CMK (cell line): ENCODE measurements around the gene CLPSL1.

ENCODE experiments used
- DNase-seq: peaks from one replicate; pipeline ENCODE4 v3.0.0-alpha.2; 2010; ENCODE audit warnings: low read depth

The CLPSL1 gene

DNA sequence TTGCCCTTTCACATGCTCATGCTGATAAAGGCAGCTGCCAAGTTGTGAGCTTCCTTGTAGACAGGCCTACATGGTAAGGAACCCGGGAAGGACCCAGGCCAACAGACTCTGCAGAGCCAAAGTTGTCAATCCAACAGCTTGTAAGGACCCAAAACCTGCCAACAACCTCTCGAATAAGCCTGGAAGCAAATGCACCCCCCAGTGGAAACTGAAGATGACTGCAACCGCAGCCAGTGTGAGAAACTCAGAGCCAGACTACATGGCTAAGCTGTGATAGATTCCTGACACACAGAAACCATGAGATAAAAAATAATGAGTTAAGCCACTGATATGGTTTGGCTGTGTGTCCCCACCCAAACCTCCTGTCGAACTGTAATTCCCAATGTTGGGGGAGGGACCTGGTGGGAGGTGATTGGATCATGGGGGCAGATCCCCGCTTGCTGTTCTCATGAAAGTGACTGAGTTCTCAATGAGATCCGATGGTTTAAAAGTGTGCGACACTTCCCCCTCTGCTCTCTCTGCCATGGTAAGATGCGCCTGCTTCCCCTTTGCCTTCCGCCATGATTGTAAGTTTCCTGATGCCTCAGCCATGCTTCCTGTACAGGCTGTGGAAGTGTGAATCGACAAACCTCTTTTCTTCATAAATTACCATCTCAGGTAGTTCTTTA lies 23.2 kb upstream of the CLPSL1 start:
- peak; percentile 27 for DNase-seq

DNA sequence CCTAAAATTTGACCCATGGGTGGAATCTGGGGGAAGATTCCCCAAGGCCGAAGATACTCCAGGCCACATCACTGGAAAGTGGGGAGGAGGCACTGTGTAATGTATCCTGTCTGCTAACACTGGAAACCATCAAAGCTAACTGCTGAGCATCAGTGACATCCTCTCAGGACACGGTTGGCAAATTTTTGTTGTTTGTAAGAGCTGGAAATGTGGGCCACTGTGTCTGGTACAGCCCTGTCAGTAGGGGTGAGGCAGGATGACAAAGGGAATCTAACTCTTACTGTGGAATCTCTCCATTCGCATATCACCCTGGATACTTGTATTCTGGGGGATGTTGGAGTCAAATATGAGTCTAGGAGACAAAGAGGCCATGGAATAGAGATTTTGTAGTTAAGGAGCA lies 21.4 kb upstream of the CLPSL1 start:
- no peak for DNase-seq

DNA sequence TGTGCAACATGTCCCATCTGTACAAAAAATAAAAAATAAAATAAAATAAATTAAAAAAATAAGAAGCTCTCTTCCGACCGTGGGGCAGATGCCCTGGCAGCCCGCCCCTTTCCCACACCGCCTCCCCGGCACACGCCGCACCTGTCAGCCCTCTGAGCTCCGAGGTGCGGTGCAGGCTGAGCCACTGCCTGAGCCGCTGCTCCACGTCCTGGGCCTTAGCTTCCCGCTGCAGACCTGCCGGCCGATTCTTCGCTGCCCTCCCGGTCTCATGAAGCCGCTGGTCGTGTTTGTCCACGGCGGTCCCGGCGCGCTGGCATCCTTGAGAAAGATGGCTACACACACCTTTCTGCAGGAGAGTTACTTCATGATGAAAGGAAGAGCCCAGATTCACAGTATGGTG lies 15.1 kb upstream of the CLPSL1 start:
- DNase-seq = no peak

DNA sequence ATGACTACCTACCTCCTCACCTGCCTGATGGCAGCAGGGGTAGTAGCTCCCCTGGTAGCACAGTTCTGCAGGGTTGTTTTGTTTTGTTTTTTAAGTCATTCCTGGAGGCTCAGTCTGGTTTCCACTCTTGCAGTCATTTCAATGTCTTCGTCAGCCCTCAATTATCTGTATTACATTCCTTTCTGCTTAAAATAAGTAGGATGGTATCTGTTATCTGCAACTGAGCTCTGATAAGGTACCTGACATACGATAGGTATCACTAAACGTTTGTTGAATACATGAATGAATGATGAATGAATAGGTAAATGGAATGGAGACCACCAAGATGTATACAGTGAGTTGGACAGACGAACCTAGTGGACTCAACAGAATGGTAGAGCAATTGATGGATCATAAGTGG lies 11.6 kb upstream of the CLPSL1 start:
- DNase-seq = no peak

DNA sequence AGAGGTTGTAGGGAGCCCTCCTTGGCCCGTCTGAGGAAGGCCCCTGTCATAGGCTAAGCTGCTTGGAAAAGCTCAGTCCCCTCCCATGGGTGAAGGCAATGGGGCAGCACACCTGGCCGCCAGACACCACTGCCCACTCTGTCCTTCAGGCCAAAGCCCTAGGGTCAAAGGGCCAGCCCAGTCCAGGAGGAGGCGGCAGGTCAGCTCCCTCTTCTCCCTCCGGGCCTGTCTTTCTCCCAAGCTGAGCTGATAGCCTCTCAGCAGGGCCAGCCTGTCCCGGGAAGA lies 9.5 kb upstream of the CLPSL1 start:
- no peak for DNase-seq

DNA sequence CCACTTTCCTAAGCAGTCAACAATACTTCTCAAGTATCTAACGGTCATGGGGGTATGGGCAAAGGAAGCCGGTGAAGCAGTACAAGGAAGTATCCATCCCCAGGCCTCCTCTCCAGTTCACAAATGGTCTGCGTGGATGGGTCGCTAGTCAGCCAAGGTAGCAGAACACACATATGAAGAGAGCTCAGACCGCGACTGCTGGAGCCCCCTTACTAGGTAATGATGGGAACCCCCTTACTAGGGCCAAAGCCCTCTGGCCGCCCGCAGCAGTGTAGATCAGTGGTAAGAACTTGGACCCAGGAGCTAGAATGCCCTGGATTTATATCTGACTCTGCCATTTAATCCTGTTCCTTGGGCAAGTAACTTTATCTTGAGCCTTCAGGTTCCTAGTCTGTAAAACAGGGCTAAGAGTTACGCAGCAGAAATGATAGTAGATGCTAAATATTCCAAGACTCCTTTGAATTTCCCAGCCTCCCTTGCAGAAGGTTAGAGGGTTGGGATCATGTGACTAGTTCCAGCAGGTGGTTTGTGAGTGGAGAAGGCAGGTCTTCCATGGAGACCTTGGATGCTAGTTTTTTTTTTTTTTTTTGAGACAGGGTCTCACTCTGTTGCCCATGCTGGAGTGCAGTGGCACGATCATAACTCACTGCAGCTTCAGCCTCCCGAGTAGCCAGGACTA lies 6.6 kb upstream of the CLPSL1 start:
- no peak for DNase-seq

DNA sequence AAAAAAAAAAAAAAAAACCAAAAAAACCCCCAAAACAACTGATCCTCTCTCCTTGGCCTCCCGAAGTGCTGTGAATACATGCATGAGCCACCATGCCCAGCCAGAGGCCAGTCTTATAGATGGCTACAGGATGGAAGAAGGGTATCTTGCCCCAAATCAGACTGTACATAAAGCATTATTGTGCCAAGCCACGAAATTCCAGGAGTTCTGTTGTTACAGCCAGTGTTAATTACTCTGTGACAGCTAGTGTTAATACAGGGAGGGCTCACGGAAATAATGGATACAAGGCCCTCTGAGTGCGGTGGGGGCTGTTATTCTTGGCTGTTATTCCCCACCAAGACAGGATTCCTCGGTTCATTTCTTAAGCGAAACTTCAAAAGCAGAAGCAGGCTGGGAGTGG lies 5.8 kb upstream of the CLPSL1 start:
- DNase-seq = no peak

DNA sequence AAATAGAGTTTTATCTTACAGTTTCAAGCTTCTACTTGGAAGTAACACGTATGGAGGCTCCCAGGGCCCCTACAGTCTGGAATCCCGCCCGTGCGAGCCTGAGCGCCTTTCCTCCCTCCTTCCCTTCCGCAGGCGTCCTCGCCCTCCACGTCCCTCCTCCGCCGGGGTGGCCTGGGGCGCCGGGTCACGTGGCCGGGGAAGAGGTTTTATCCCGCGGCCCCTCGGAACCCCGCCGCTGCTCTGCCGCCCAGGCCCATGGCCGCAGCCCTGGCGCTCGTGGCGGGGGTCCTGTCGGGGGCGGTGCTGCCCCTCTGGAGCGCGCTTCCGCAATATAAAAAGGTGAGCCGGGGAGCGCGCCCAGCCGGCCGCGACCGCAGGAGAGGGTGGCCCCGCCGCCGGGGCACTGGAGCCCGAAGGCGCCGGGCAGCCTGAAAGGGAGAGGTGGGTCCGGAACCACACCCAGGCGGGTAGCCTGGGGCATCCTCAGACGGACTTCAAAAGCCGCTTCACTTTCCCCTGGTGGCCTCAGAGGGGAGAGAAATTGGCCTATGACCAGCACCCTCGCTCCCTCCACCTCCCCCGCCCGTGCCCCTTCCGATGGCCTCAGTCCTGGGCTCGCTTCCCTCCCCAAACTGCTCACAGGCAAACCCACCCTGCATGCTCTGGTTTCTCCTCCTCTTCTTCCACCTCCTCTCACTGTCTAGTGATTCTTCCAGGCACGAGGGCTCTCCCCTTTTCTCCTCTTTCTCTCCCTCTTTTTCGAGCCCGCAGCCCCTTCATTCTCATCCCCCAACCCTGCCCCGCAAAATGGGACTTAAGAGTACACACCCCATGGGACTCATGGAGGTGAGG lies 4.2 kb upstream of the CLPSL1 start, which contains the start of gene CLPSL2:
Gene CLPSL2 (plus strand): TSS at position 235 of the 852 bp plus-strand sequence. CDS start 21 bp downstream, at position 256.
- DNase-seq = no peak

DNA sequence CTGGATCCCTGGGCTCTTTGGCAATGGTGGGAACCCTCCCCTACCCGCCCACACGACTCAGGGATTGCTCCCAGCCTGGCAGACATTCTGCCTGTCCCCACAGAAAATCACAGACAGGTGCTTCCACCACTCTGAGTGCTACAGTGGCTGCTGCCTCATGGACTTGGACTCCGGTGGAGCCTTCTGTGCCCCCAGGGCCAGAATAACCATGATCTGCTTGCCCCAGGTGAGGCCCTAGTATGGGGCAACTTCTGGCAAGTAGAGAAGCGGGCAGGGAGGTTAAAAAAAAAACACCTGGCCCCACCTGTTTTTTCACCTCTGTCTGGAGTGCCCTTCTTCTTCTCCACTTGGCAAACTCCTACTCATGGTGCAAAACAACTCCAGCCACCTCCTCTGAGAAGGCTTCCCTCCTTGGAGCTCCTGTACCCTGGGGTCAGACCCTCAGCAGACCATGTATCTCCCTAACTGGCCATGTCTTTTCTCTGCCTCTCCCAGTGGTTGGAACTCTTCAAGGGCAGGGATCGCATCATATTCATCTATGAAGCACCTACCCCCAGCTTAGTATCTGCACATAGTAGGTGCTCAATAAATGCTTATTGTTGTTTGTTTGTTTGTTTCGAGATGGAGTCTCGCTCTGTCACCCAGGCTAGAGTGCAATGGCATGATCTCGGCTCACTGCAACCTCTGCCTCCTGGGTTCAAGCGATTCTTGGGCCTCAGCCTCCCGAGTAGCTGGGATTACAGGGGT lies 3.3 kb upstream of the CLPSL1 start:
- DNase-seq = no peak

DNA sequence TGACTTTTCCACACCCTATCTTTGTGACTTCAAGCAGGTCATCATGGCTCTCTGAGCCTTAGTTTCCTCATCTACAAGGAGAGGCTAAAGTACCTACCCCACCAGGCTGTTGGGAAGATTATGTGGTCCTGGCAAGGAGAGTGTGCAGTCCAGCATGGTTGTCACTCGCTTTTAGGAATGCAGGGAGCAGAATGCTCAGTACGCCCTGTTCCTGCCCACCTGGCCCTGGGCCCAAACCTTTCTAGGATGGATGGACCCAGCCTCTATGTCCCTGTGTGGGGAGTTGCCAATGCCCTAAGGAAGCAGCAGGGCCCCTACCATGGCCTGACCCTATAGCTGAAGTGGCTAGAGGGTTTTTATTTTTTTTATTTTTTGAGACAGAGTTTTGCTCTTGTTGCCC lies 2.4 kb upstream of the CLPSL1 start:
- DNase-seq = no peak

DNA sequence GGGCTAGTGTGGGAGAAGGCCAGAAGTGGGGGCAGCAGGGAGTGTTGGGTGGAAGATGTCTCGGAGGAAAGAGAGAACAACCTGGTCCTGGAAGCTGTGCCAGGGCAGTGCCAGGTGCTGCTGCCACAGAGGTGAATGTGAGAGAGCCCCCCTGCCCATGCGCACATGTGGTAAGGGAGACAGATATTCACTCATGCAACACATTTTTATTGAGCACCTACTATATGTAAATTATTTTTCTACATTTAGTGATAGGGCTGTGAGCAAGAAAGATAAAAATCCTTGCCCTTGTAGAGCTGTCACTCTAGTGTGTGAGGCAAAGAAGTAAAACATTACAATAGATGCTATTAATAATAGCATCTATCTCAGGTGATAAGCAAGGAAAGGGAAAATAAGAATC lies 471 bp downstream of the CLPSL1 start:
- DNase-seq = no peak

DNA sequence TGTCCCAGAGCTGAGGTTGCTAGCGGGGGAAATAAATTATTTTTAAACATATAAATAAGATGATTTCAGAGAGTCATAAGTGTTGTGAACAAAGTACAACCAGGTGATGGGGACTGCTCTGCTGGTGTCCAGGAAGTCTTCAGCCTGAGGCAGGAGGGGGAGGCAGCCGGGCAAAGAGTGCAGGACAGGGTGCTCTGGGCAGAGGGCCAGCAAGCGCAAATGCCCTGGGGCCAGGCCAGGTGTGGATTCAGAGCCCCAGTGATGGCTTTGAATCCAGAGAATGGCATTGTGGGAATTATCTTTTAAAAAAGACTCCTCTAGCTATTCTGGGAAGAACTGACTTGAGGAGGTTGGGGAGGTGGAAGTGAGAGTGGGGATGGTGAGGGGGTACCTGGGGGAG lies 1.6 kb downstream of the CLPSL1 start:
- no peak for DNase-seq

DNA sequence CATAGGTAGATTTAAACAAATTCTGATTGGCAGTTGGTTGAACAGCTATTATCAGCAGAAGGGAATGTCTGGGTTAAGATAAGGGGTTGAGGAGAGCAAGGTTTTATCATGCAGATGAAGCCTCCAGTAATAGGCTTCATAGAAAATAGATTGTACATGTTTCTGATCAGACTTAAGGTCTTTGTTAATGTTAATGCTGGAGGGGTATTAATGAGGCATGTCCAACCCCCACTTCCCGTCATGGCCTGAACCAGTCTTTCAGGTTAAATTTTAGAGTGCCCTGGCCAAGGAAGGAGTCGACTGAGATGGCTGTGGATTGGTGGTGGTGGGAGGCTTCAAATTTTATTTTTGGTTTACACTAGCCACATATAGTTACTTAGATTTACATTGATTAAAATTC lies 3.4 kb downstream of the CLPSL1 start:
- DNase-seq = no peak

DNA sequence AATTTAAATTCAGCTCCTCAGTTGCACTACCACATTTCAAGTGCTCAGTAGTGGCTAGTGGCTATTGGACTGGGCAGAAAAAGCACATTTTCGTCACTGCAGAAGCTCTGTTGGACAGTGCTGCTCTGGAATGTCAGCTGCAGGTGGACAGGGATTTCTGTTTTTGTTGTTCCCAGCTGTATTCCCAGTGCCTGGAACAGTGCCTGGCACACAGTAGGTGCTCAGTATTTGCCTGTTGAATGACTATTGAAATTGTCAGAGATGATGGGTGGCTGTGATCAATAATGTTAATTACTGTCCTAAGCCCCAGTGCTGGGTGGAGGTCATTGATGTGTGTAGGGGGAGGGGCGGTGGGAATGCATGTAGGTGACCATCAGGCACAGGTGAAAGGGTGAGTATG lies 5.5 kb downstream of the CLPSL1 start:
- DNase-seq = no peak

DNA sequence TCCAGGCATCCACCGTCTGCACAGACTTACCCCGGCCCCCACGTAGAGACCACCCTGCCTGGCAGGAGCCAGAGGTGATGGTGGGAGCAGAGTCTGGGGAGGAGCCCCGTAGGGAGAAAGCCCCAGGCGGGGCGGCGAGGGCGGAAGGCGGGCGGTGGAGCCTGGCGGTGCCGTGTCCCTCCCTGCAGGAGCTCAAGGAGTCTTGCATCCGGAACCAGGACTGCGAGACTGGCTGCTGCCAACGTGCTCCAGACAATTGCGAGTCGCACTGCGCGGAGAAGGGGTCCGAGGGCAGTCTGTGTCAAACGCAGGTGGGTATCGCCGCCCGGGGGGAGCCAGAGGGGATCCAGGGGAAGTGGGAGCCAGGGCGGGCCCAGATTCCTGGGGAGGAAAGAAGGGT lies 6.0 kb downstream of the CLPSL1 start:
- no peak for DNase-seq

DNA sequence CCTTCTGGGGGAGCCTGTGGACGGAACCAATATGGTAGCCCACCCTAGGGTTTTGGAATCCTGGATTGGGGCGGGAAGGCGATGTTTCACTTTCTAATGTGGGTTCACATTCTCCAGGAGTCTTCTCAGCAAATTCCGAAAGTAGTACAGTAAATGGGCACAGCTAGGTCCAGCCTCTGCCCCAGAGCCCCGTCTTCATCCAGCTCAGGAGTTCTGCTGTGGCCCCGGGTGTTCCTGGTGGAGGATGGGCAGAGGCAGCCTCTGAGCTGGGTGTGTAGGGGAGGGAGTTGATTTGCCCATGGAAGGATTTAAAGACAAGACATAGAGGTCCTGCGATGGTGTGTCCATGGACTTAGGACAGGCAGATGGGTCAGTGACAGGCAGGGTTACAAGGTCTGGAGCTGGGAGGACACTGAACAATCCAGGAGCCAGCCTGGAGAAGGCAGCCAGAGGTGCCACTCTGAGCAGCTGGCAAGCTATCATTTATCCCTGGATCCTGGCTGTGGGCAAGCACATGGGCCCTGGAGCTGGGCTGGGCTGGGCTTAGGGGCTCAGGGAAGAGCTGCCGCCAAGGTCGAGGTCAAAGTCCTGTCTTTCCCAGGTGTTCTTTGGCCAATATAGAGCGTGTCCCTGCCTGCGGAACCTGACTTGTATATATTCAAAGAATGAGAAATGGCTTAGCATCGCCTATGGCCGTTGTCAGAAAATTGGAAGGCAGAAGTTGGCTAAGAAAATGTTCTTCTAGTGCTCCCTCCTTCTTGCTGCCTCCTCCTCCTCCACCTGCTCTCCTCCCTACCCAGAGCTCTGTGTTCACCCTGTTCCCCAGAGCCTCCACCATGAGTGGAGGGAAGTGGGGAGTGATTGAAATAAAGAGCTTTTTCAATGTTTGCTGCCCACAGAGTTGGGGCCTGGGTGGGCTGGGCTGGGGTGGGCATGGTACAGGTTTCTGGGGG lies 6.7 kb downstream of the CLPSL1 start:
- no peak for DNase-seq

DNA sequence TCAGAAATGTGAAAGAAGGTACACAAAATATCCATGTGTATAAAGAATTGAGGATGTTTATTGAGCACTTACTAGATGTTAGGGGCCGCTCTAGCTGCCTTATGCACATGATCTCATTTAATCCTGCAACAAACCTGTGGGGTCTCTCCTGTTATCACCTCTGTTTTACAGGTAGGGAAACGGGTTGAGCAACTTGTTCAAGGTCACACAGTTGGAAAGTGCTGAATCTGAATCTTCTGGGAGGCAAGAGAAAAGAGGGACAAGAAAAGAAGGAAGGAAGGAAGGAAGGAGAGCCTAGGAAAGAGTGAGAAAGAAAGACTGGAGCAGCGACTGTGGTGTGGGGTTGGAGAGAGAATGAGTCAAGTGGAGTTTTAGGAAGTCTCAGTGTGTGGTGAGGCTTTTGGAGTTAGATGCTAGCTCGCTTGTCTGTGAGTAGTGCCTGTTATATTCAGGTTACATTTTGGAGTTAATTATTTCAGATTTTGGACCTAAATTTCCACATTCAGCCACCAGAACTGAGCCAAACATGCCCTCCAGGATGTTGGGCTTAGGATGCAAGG lies 7.7 kb downstream of the CLPSL1 start:
- no peak for DNase-seq

DNA sequence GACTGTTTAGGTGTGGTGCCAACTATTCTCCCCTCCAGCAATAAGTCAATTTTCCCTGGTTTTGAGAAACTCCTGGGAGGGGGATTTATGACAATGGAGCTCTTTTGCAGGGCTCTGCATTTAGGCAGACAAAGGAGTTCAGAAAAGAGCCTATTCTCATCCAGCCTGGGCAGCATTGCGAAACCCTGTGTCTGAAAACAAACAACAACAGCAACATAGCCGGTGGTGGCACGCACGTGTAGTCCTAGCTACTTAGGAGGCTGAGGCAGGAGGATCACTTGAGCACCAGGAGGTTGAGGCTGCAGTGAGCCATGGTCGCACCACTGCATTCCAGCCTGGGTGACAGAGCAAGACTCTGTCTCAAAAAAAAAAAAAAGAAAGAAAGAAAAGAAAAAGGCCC lies 9.9 kb downstream of the CLPSL1 start:
- no peak for DNase-seq

DNA sequence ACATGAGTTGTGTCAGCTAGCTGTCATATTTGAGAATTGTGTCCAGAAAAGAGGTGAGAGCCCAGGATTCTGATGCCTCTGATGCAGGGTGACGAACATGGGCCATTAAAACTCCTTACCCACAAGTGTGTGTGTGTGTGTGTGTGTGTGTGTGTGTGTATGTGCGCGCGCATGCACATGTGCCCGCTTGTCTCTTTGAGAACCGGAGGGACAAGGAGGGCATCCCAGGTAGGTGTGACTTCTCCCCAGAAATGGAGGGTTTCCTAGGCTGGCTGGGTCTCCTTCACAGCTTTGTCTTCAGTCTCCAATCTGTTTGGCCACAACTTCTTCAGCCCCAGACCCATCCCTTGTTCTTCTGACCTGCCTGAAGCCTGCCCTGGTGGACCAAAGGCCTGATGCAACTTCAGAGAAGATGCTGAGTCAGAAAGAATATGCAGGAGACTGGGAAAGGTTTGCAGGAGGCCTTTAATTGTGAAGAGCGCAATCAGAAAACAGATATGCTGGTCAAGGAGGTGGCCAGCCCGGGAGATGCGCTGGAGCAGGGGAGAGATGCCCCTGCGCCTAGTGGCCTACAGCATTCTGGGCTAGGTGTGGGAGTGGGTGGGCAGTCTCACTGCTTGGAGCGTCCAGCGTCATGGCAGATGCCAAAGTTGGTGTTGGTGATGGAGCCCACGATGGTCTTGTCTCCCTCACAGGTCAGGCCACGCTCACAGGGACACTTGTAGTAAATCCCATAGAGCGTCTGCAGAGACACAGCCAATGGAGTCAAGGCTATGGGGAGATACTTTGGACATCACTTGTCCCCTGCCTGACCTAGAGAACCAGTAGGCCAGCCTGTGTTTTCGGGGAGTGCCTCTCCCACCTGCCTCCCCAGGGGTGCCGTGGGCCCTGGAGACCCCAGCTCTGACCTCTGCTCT lies 14.0 kb downstream of the CLPSL1 start:
- no peak for DNase-seq

DNA sequence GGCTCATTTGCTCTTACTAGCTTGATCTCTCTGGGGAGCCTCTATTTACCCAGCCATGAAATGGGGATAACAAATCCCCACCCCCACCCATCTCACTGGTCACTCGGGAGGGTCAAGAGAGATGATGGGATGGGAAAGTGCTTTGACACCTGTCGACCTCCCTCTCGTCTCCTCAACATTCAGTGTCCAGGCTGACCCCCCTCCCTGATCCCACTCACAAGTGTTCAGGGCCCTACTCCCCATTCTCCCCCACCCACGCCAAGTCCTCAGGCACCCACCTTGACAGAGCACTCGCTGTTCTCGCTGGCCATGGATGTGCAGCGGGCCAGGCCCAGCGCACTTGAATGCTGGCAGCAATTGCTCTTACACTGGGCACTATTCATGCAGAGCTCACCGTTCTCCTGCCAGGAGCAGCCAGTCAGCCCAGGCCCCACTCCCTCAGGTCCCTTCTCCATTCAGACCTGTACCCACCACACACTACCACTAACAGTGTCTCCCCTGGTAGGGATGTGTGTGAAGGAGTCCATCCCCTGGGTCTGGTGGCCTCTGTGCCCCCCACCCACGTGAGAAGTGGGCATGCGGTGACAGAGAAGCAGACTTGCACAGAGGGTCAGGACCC lies 14.7 kb downstream of the CLPSL1 start:
- DNase-seq = no peak
